CD14-positive monocyte (primary cell): ENCODE results near the gene SP6. TPM values are rescaled to one million over a fixed set of nuclear protein-coding genes. Genes with fewer than 3 reads are reported as not detected.

Experiments used
- DNase-seq, 3 donors: peaks; one replicate each; pipeline ENCODE4 v3.0.0-alpha.2; 2011 to 2022
- H2AFZ ChIP-seq: 2 replicates; pipeline ENCODE4 v1.6.0; 2012; ENCODE audit warnings: mild to moderate bottlenecking, low read depth, low read length, inconsistent platforms; ENCODE audit not compliant: insufficient read depth, poor library complexity, severe bottlenecking
- H3K27ac ChIP-seq, 2 donors: 1 replicate in 1 of 2; 2 replicates in 1 of 2; pipeline ENCODE4 v1.5.1; 2012 to 2013; ENCODE audit warnings: low read length in 2 of 2, control low read depth in 1 of 2, inconsistent platforms in 1 of 2, low read depth in 1 of 2, mild to moderate bottlenecking in 1 of 2
- H3K27me3 ChIP-seq, 2 donors: one replicate each; pipeline versions ENCODE4 v1.6.0 to v1.6.1; 2011 to 2013; ENCODE audit warnings: low read length in 2 of 2; ENCODE audit not compliant: control insufficient read depth in 2 of 2, insufficient read depth in 2 of 2
- H3K36me3 ChIP-seq, 2 donors: replicated peaks in 1 of 2; 1 replicate in 1 of 2; 2 replicates in 1 of 2; pipeline versions ENCODE4 v1.5.1 to v1.6.1; 2012 to 2013; ENCODE audit warnings: low read length in 2 of 2, control low read depth in 1 of 2, inconsistent platforms in 1 of 2, mild to moderate bottlenecking in 1 of 2; ENCODE audit not compliant: insufficient read depth in 2 of 2, control insufficient read depth in 1 of 2
- H3K4me1 ChIP-seq, 2 donors: 1 replicate in 1 of 2; 2 replicates in 1 of 2; pipeline versions ENCODE4 v1.5.1 to v1.6.1; 2012 to 2013; ENCODE audit warnings: low read length in 2 of 2, control low read depth in 1 of 2, inconsistent platforms in 1 of 2, mild to moderate bottlenecking in 1 of 2, moderate library complexity in 1 of 2; ENCODE audit not compliant: insufficient read depth in 2 of 2, control insufficient read depth in 1 of 2
- H3K4me2 ChIP-seq: replicated peaks from 2 replicates; pipeline ENCODE3; 2012; ENCODE audit warnings: low read length, moderate library complexity, mild to moderate bottlenecking; ENCODE audit not compliant: poor library complexity, severe bottlenecking; ENCODE audit errors: extremely low read depth
- H3K4me3 ChIP-seq, 3 experiments: fragments of 200-600 bp in 1 of 3; sonication (generic) in 1 of 3; replicated peaks in 1 of 3; 1 replicate in 2 of 3; 2 replicates in 1 of 3; pipeline ENCODE4 v1.5.1; 2011 to 2013; ENCODE audit warnings: low read length in 3 of 3, mild to moderate bottlenecking in 3 of 3, control low read depth in 2 of 3, low read depth in 2 of 3, inconsistent platforms in 1 of 3, moderate library complexity in 1 of 3
- H3K79me2 ChIP-seq: 2 replicates; pipeline ENCODE4 v1.6.0; 2012; ENCODE audit warnings: mild to moderate bottlenecking, control low read depth, inconsistent platforms, low read length, moderate library complexity; ENCODE audit not compliant: insufficient read depth
- H3K9ac ChIP-seq: 2 replicates; pipeline ENCODE4 v1.6.0; 2017; ENCODE audit warnings: low read length, mild to moderate bottlenecking; ENCODE audit not compliant: insufficient read depth, poor library complexity, severe bottlenecking
- H3K9me3 ChIP-seq, 2 donors: replicated peaks in 1 of 2; 1 replicate in 1 of 2; 2 replicates in 1 of 2; pipeline versions ENCODE4 v1.5.1 to v1.6.1; 2012 to 2013; ENCODE audit warnings: low read length in 2 of 2, control low read depth in 1 of 2; ENCODE audit not compliant: control insufficient read depth in 1 of 2, insufficient read depth in 1 of 2
- H4K20me1 ChIP-seq: 2 replicates; pipeline ENCODE4 v1.6.0; 2012; ENCODE audit warnings: mild to moderate bottlenecking, low read length, control low read depth, moderate library complexity; ENCODE audit not compliant: insufficient read depth
- H3K27ac Mint-ChIP-seq, 7 donors: one replicate each; pipeline ENCODE4 v1.8.0; 2020; ENCODE audit warnings: mild to moderate bottlenecking in 7 of 7, mixed read lengths in 7 of 7, moderate library complexity in 6 of 7, inconsistent platforms in 2 of 7
- H3K27me3 Mint-ChIP-seq, 3 donors: one replicate each; pipeline ENCODE4 v1.8.0; 2021 to 2022; ENCODE audit warnings: low read depth in 3 of 3, mild to moderate bottlenecking in 3 of 3, mixed read lengths in 3 of 3, moderate library complexity in 3 of 3, inconsistent platforms in 1 of 3
- H3K36me3 Mint-ChIP-seq, 2 donors: one replicate each; pipeline ENCODE4 v1.8.0; 2020; ENCODE audit warnings: mixed read lengths in 2 of 2, inconsistent platforms in 1 of 2, mild to moderate bottlenecking in 1 of 2
- H3K4me1 Mint-ChIP-seq: one replicate; pipeline ENCODE4 v1.8.0; 2020; ENCODE audit warnings: mild to moderate bottlenecking, mixed read lengths
- H3K4me3 Mint-ChIP-seq, 2 donors: one replicate each; pipeline ENCODE4 v1.8.0; 2020; ENCODE audit warnings: mild to moderate bottlenecking in 2 of 2, mixed read lengths in 2 of 2, moderate library complexity in 1 of 2
- H3K9me3 Mint-ChIP-seq, 7 donors: one replicate each; pipeline ENCODE4 v1.8.0; 2020 to 2022; ENCODE audit warnings: mixed read lengths in 7 of 7, mild to moderate bottlenecking in 6 of 7, moderate library complexity in 6 of 7, inconsistent platforms in 2 of 7
- WGBS: methylation state at CpG from one replicate; pipeline ENCODE4 v1.1.5; 2013; ENCODE audit warnings: missing lambda C conversion rate; ENCODE audit not compliant: insufficient coverage; 5-methylcytosine and 5-hydroxymethylcytosine counted together
- intact Hi-C, 2 donors: fragments of 100-400 bp; cut with micrococcal nuclease; formaldehyde crosslinking; loops; one replicate each; pipeline versions ENCODE4 v1.15.0 to v1.15.1; 2023
- polyA plus RNA-seq, 3 donors: library from polyadenylated mRNA; depleted of rRNA in 1 of 3; unstranded in 2 of 3; stranded (reverse) in 1 of 3; fragments of 300-500 nt in 2 of 3; fragments of >200 nt in 1 of 3; fragmentation: Illumina TruSeq in 2 of 3; gene quantifications; 1 replicate in 2 of 3; 2 replicates in 1 of 3; pipeline ENCODE4 v1.2.3, GENCODE V29; 2012 to 2021
- TF ChIP-seq, protein P1 (sequence below): fragments of 200-600 bp; IDR thresholded peaks from one replicate; pipeline ENCODE4 v1.8.0; 2022; ENCODE audit warnings: antibody characterized with exemption, mild to moderate bottlenecking

SP6 gene
- polyA plus RNA-seq, 3 donors = 0.06 TPM; not detected in 2

DNA sequence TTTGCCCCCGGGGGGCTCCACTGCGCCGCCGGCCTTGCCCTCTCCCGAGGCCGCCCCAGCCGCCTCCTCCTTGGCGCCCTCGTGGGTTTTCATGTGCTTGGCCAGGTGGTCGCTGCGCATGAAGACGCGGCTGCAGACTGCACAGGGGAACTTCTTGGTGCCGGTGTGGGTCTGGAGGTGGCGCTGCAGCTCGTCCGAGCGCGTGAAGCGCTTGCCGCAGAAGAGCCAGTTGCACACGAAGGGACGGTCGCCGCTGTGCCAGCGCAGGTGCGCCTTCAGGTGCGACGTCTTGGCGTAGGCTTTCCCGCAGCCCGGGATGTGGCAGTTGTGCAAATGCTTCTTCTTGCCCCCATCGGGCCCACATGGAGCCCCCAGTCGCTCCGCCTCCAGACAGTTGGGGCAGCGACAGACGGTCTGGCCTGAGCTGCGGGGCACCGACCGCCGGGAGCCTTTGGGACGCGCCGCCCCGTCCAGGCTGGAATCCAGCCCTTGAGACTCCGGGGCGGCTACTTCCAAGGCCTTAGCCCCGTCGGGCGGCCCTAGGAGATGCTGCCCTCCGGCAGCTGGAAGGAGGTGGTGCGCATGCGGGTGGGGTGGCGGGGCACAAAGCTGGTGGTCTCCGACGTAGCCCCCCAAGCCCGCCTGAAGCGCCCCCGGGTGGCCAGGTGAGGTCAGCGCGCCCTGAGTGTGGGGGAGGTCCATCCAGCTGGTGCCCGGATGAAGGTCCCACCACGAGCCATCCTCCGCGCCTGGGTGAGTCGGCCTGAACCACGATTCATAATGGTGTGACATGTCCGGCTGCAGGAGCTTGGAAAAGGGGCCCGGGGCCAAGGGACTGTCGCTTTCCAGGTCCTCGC is 3.4 kb downstream of the SP6 start:
- Histone ChIP-seq H3K9me3 (peaks cover 0 to 17% of the 10 kb centered on the region in 2 donors), H3K36me3 (no peaks in the 10 kb centered on the region), H3K9ac (no peak overlapping the region), H3K4me2 (no peak overlapping the region), H2AFZ (no peak overlapping the region), H3K4me1 (peaks cover 0 to 11% of the 10 kb centered on the region in 2 donors), H4K20me1 (no peaks in the 10 kb centered on the region), H3K79me2 (no peaks in the 10 kb centered on the region), H3K4me3 (no peak overlapping the region), H3K27me3 (peaks cover 53 to 77% of the 10 kb centered on the region in 2 donors), H3K27ac (no peak overlapping the region)
- WGBS = 32% methylated on average over 71 of the region's 71 CpGs
- Mint-ChIP-seq H3K27me3 (peaks cover 70 to 91% (median 70%) of the 10 kb centered on the region in 3 donors), H3K27ac (no peak overlapping the region), H3K36me3 (peaks cover 0 to 8% of the 10 kb centered on the region in 2 donors), H3K9me3 (peaks cover 0 to 14% (median 10%) of the 10 kb centered on the region in 7 donors), H3K4me1 (peaks cover 20% of the 10 kb centered on the region), H3K4me3 (peak overlapping the region in 1 of 2 donors; percentile 72)
- TF ChIP-seq, protein P1, sequence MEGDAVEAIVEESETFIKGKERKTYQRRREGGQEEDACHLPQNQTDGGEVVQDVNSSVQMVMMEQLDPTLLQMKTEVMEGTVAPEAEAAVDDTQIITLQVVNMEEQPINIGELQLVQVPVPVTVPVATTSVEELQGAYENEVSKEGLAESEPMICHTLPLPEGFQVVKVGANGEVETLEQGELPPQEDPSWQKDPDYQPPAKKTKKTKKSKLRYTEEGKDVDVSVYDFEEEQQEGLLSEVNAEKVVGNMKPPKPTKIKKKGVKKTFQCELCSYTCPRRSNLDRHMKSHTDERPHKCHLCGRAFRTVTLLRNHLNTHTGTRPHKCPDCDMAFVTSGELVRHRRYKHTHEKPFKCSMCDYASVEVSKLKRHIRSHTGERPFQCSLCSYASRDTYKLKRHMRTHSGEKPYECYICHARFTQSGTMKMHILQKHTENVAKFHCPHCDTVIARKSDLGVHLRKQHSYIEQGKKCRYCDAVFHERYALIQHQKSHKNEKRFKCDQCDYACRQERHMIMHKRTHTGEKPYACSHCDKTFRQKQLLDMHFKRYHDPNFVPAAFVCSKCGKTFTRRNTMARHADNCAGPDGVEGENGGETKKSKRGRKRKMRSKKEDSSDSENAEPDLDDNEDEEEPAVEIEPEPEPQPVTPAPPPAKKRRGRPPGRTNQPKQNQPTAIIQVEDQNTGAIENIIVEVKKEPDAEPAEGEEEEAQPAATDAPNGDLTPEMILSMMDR = peak; percentile 9
- intact Hi-C loops = no loop called here
- no peak for DNase-seq

GRCh38 chr17:47846716-47847340 is 4.1 kb downstream of the SP6 start:
- Histone ChIP-seq H3K4me2 (no peak overlapping the region), H3K36me3 (no peaks in the 10 kb centered on the region), H4K20me1 (no peaks in the 10 kb centered on the region), H3K79me2 (no peaks in the 10 kb centered on the region), H3K27me3 (peaks cover 46 to 70% of the 10 kb centered on the region in 2 donors), H3K9me3 (peaks cover 0 to 10% of the 10 kb centered on the region in 2 donors), H3K4me3 (no peak overlapping the region), H3K4me1 (peaks cover 0 to 6% of the 10 kb centered on the region in 2 donors), H3K9ac (no peak overlapping the region), H2AFZ (no peak overlapping the region), H3K27ac (no peak overlapping the region)
- peak overlapping the region in 1 of 2 donors; percentile 72 for H3K4me3 Mint-ChIP-seq
- WGBS = 21% methylated on average over 28 of the region's 31 CpGs
- no peak for DNase-seq
- H3K9me3 Mint-ChIP-seq = peaks cover 0 to 7% (median 6%) of the 10 kb centered on the region in 7 donors
- peaks cover 13% of the 10 kb centered on the region for H3K4me1 Mint-ChIP-seq
- peaks cover 0 to under 1% of the 10 kb centered on the region in 2 donors for H3K36me3 Mint-ChIP-seq
- TF ChIP-seq, protein P1 = no peak
- H3K27ac Mint-ChIP-seq = peak overlapping the region in 1 of 7 donors; percentile 42
- intact Hi-C loops = no loop called here
- H3K27me3 Mint-ChIP-seq = peaks cover 62 to 83% (median 63%) of the 10 kb centered on the region in 3 donors
